AG09319 (cell line): ENCODE results near the gene CDH13.

Source experiments
- DNase-seq: peaks from one replicate; pipeline ENCODE4 v3.0.0-alpha.2; 2010; ENCODE audit warnings: low read depth; ENCODE audit errors: extremely low read depth
- TF ChIP-seq, protein P1 (sequence below): IDR thresholded peaks from 2 replicates; pipeline ENCODE4 v1.5.1; 2011; ENCODE audit warnings: low read depth, mild to moderate bottlenecking, inconsistent platforms, low read length, moderate library complexity

CDH13 gene

DNA sequence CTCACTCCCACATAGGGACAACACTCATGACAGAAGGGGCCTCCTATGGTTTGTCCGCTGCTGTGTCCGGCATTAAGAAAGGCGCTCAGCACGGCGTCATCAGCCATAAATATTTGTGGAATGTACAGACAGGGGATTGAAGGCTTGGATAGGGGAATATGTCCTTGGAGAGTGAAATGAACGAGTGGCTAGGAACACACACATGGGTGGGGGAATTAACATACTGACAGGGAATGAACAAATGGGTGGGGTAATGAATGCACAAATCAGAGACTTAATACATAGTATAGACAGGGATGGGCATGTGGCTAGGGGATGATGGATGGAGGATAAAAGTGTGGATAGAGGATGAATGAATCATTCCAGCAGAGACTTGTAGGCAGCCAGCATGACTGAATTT lies 1027.0 kb downstream of the CDH13 start:
- TF ChIP-seq, protein P1, sequence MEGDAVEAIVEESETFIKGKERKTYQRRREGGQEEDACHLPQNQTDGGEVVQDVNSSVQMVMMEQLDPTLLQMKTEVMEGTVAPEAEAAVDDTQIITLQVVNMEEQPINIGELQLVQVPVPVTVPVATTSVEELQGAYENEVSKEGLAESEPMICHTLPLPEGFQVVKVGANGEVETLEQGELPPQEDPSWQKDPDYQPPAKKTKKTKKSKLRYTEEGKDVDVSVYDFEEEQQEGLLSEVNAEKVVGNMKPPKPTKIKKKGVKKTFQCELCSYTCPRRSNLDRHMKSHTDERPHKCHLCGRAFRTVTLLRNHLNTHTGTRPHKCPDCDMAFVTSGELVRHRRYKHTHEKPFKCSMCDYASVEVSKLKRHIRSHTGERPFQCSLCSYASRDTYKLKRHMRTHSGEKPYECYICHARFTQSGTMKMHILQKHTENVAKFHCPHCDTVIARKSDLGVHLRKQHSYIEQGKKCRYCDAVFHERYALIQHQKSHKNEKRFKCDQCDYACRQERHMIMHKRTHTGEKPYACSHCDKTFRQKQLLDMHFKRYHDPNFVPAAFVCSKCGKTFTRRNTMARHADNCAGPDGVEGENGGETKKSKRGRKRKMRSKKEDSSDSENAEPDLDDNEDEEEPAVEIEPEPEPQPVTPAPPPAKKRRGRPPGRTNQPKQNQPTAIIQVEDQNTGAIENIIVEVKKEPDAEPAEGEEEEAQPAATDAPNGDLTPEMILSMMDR: no peak

DNA sequence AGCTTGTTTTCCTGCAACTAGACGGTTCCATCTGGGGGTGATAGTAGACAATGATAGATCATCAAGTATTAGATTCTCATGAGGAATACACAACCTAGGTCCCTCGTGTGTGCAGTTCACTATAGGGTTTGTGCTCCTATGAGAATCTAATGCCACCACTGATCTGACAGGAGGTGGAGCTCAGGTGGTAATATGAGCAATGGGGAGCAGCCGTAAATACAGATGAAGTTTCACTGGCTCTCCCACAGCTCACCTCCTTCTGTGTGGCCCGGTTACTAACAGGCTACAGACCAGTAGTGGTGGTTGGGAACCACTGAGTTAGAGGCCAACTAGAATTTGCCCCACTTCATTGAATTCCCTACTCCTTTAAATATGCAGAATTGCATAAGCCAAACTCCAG lies 1033.5 kb downstream of the CDH13 start:
- DNase-seq: no peak
- TF ChIP-seq, protein P1: no peak

More for the DNA sequence above, 1027.0 kb downstream of the CDH13 start:
- no peak for DNase-seq

DNA sequence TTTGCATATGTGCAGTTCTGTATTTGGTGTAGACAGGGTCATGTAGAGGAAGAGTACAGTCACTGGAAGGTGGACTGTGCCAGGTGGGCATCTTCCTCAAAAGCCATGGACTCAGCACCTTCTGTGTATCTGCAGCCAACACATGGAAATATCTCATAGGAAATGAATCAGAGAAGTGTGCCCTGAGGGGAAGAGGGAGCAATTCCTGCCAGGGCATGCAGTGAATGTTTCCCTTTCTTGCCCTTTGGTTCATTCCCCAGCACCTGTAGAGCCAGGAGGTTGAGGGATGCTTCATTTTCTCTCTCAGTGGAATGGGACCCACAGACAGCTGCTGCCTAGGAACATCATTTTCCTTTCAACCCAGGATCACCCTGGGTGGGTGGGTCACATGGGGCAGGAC lies 1034.9 kb downstream of the CDH13 start:
- no peak for DNase-seq
- TF ChIP-seq, protein P1: no peak

DNA sequence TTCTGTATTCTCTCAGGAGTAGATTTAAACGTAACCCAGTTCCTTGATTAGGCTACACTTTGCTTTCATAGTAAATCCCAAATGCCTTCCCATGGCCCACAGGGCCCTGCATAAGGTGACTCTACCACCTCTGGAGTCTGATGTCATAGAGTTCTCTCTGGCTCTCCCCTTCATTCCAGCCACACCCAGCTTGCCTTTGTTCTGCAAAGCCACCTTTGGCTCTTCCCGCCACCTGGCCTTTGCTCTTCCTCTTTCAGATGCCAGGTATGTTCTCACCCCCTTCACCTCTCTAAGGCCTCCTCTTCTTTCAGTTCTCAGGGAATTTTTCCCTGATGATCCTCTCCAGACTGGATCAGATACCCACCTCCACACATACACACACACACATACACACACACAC lies 1039.7 kb downstream of the CDH13 start:
- TF ChIP-seq, protein P1: no peak

DNA sequence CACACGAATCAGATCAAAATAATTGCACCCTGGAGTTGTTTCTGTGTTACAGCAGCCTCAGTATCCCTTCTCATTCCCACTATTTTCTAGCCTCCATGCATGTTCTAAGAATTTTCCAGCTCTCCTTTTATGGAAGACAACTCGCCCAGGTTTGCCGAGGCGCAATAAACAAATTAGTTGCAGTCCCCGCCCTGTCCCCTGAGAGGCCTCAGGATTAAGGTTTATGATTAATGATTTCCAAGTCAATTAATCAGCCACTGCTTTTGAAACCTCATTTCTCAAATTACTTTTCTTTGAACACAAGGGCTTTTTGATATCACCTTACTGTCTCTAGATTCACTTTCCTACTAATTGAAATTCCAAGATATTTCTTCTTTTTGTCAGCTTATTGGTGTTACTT lies 1042.7 kb downstream of the CDH13 start:
- DNase-seq: no peak
- TF ChIP-seq, protein P1: no peak

More for the DNA sequence above, 1039.7 kb downstream of the CDH13 start:
- DNase-seq: no peak

DNA sequence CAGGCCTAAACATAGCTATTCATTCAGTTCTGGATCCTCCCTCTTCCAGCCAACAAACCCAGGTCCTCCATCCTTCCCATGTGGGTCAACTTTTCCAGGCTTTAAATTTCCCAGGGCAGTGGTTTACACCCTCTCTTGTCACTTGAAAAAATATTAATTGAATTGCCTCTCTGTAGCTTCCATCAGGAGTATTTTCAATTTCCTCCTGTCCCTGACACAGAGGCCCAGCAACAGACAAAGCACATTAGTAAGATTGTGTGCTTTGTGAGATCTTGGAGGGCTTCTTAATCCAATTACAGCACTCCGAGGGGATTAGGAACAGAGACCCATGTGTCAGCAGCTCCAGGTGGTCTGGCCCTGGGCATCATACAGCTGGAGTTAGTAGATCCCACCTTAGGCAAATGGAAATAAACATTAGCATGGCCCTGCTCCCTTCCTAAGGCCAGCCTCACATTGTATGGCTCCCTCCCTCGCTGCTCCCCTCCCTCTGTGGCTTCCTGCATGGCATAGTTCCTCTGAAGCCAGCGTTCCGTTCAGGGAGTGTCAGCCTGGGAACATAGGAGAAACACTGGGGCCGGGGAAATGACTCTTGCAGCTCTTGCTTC lies 1048.3 kb downstream of the CDH13 start:
- TF ChIP-seq, protein P1: no peak
- DNase-seq: no peak

DNA sequence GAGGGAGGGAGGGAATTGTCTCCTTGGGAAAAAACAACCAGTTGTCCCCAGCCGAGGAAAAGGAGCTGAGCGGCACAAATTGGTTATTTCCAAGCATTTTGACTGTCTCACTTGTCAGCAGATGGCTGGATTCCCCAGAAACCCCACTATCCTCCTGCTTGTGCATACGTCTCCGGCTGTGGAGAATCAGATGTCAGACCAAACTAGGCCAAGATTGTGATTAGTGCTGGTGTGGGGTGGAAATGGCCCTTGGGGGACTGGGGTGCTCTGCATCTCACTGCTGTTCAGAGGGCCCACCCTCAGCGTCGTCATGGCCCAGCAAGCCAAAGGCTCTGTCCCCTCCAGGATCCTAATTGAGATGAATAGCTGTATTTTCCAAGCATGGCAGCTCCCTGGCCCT lies 1049.3 kb downstream of the CDH13 start:
- TF ChIP-seq, protein P1: no peak
- no peak for DNase-seq
